Activated effector memory CD4-positive, alpha-beta T cell treated with Interleukin-2 at 50 U/mL for 16 hours (primary cell): ENCODE measurements around the gene TBC1D5.

Experiments used
- DNase-seq: peaks from one replicate; pipeline ENCODE4 v3.0.0-alpha.2; 2020

Gene TBC1D5

DNA sequence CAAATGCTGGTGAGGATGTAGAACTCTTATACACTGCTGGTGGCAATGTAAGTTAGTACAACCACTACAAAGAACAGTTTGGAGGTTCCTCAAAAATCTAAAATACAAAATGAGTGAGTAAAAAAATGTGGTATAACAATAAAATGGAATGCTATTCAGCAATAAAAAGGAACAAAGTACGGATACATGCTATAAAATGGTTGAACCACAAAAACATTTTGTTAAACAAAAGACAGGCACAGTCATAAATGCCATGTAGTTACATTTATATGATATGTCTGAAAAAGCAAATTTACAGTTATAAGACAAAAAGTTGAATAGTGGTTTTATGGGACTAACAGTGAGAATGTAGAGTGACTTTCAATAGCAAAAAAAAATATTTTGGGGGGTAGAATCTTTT, 285.8 kb downstream of the TBC1D5 start:
- no peak for DNase-seq

DNA sequence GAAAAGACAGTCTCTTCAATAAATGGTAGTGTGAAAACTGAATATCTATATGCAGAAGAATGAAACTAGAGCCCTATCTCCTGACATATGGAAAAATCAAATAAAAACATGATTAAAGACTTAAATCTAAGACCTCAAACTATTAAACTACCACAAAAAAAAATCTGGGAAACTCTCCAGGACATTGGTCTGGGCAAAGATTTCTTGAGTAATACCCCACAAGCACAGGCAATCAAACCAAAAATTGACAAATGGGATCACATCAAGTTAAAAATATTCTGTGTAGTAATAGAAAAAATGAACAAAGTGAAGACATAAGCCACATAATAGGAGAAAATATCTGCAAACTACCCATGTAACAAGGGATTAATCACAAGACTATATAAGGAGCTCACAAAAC, 286.4 kb downstream of the TBC1D5 start:
- DNase-seq = no peak

GRCh38 chr3:17444865-17445264, 297.6 kb downstream of the TBC1D5 start:
- DNase-seq = no peak

DNA sequence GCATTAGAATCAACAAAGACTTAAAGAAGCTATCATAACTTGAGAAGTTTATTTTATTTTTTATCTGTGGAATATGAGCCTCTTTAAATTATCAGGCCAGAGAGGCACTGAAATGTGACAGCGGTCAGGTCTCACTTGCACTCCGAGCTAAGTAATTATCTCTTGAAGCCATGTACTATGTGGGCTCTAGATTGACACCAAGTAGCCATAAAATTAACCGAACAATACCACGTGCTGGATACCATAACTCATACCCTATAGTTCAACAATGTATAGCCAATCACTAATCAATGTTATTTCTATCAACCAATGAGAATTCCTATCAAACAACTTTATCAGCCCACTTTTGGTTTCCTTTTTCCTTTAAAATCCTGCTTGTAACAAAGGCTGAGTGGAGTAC, 299.3 kb downstream of the TBC1D5 start:
- no peak for DNase-seq

- DNase-seq = no peak
Observed at GRCh38 chr3:17442332-17443049, 299.9 kb downstream of the TBC1D5 start.

GRCh38 chr3:17433876-17434275, 308.6 kb downstream of the TBC1D5 start:
- no peak for DNase-seq

GRCh38 chr3:17432236-17432635, 310.2 kb downstream of the TBC1D5 start:
- DNase-seq = no peak

DNA sequence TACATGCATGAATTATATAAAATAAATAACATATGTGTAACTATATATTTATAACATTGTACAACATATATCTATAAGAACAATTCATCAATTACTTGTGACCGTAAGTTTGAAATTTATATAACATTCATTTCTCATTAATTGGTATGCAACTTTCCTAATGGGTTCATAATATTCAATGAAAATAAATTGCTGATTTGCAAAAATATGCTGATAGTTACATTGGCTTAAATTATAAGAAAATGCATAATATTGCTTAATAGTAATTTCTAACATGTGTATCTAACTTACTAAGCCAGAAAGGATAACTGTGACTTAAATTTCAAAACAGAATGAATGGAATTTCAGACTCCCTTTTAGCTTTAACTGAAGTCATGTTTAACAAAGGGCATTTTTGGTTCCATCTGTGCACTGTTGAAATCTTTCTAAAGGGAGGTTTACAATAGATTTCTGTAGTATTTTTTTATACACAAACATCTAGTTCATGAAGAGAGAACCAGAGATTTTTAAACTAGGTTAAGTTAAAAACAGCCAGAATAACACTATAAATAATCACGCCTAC, 310.9 kb downstream of the TBC1D5 start:
- no peak for DNase-seq

GRCh38 chr3:17431004-17431403, 311.4 kb downstream of the TBC1D5 start:
- DNase-seq = no peak

DNA sequence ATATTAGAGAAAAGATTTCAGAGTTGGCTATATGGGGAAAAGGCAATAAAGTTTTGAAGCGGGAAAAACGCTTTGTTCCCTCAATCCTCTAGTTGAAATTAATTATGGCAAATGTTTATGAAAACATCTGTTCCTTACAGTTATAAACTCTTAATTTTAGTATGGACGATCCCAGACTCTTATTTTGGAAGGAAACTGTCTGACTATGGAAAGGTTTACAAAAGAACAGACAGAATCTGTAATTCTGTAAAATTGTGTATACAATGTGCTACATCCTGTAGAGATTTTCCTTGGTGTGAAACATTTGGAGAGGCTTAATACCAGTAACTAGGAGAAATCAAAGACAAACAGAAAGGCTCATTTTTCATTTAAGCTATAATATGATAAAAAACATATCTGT, 311.8 kb downstream of the TBC1D5 start:
- no peak for DNase-seq

- no peak for DNase-seq
Observed at GRCh38 chr3:17423786-17424536, 318.5 kb downstream of the TBC1D5 start.

- no peak for DNase-seq
Observed at GRCh38 chr3:17422636-17423035, 319.8 kb downstream of the TBC1D5 start.

DNA sequence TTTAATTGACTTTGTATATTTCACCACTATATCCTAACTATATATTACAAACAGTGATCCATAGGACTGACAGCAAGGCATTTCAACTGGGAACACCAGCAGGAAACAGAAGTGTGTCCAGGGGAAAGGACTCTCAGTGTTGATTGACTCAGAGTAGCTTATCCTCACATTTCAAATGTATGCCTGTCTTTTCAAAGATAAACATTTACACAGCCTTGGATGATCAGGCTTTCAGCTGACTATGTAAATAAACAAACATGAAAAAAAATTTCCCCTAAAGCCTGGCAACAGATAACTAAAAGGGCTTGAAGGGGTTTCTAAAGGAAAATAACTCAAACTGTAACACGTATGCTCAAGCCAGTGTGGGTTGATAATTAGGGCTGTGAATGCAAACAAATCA, 321.8 kb downstream of the TBC1D5 start:
- no peak for DNase-seq

DNA sequence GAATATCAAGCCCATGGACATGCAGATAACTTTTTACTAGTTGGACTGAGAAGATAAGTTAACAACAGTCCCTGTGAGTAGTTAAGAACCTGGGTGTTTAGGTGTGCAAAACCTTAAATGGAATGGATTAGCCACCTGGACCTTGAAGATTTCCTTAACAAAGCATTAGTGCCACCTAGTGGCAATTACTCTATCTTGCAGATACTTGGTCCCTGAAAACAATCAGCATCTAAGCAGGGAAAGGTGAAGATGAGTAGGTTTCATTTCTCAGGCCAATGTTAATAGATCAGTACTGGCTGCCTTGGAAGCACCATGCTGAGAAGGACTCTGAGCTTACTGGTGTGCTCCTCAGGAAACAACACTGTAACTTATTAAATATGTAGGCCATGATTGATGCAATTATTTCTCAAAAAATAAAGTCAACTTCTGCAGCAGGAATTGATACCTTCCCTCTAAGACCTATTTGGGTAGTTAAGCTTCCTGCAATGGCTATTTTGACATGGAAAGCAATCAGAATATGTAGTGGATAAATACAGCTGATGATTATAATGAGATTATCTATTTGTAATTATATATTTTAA, 329.4 kb downstream of the TBC1D5 start:
- DNase-seq = no peak

- no peak for DNase-seq
Observed at GRCh38 chr3:17411157-17411877, 331.1 kb downstream of the TBC1D5 start.

DNA sequence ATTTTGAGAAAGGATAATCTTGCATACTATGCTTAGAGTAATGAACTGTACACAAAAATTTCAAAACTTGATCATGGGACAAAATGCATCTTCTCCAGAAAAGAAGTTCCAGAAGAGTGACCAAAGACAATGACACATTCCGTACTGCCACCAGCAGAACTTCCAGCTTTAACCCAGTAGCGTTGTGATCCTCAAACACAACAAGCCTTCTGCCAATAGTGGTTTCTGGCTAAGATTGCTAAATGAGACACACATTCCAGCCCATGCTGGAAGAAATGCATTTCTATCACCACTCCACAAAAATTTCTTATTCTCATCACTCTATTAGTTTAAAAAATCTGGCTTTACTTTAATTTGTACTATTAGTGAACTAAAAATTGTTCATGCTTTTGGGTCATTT, 334.9 kb downstream of the TBC1D5 start:
- DNase-seq = no peak

DNA sequence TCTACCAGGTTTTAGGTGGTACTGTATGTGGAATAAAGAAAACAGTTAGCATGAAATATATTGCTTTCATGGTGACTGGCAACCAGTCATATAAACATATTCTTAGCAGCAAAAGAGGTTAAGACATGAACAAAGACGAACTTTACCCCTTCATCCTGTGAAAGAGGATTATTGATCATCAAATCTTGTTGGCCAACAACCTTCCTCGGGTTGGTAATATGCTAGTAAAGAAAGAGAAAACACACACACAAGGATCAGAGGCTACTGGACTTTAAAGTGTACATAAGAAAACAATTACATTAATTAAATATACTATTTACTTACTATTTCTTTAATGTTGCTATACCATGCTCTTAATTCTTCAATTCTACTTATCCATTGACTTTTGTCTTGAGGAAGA, 337.9 kb downstream of the TBC1D5 start:
- DNase-seq = no peak

DNA sequence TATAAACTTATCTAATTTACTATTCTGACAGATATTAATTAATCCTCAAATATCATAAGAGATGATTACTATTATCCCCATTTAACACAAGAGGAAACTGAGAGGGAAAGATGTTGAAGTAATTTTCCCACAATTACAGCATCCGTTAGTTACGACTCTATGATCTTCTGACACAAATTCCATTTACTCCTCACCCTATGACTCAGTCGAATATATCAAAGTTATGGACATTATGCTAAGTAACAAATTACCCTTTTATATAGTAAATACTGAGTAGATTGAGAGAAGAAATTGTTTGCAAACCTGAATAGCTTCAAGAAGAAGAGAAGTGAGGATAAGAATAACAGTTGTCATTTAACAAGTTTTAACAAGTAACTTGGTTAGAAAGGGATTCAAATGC, 340.0 kb downstream of the TBC1D5 start:
- DNase-seq = no peak

GRCh38 chr3:17401912-17402311, 340.5 kb downstream of the TBC1D5 start:
- no peak for DNase-seq

- DNase-seq = no peak
Observed at GRCh38 chr3:17399586-17399985, 342.8 kb downstream of the TBC1D5 start.

- DNase-seq = no peak
Observed at GRCh38 chr3:17398959-17399551, 343.4 kb downstream of the TBC1D5 start.

- no peak for DNase-seq
Observed at GRCh38 chr3:17396036-17396435, 346.4 kb downstream of the TBC1D5 start.
